Stimulated activated naive CD4-positive, alpha-beta T cell treated with Interleukin-2 at 50 U/mL for 16 hours (primary cell): ENCODE results near the gene ENOX1.

Experiments
- DNase-seq: peaks from one replicate; lab custom pipeline; 2025; lab: John Stamatoyannopoulos, UW

The ENOX1 gene

DNA sequence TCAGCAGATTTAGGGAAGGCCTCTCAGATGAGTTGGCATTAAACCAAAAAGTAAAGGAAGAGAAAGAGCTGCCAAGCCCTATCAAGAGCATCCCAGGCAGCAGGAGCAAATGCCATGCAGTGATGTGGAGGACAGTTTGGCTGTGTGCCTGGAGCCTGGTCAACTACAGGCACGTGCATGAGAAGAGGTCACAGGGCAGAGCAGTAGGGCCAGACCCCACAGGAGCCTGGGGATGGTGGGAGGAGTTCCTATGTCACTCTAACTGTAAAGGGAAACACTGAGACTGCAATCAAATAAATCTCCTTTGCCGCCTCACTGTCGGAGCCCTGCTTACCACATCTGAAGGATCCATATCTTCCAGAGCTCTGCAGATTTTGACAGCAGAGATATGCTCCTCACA, 240.5 kb downstream of the ENOX1 start:
- no peak for DNase-seq

DNA sequence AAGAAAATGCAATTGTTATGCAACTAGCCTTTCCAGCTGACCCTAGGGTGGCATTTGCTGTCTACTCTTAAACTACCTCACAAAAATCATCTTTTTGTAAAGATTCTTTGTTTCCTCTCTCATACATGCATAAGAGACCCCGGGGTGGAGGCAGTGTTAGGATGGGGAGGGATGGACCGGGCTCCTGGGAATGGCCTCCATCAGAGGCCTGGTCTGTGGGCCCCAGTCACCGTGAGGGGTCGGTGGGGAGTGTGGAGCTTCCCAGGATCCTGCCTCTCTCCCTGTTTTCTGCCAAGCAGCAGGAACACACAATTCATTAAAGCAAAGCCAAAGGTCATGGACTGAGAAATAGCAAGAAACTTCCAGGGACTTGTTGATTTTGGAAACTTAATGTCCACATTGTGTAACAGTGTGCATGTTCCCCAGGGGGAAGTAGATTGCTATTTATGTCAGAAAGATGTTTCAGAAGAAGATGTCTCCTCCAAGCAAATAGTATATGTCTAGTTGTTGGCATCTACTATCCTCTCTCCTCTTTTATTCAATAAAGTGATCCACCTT, 241.4 kb downstream of the ENOX1 start:
- DNase-seq, result no peak

DNA sequence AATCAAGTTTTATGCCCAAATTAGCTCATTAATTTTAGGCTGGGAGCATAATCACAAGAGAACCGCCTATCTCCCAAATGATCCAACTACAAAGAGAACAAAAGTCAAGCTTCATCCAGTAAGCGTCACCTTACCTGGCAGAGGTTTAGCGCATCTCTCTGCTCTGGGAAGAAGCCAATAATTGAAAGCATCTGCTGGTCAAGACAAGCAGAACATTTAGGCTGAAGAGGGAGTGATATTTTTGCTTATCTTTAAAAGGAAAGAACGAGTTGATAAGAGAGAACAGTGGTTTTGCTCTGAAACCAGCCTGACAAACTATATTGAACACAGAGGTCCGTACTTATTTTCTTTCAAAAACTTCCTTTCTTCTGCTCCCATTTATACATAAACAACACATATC, 242.1 kb downstream of the ENOX1 start:
- no peak for DNase-seq

DNA sequence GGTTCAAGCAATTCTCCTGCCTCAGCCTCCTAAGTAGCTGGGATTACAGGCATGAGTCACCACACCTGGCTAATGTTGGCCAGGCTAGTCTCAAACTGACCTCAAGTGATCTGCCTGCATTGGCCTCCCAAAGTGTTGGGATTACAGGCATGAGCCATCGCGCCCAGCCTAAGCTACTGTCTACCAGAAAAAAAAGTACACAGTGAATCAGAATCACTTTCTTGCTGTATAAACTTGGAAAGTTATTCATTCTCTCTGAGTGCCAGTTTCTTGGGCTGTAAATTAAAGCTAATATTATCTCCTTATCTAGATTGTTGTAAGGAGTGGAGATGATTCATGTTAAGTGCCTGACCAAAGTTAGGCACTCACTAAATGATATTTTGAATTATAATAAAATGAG, 242.8 kb downstream of the ENOX1 start:
- DNase-seq, result no peak

DNA sequence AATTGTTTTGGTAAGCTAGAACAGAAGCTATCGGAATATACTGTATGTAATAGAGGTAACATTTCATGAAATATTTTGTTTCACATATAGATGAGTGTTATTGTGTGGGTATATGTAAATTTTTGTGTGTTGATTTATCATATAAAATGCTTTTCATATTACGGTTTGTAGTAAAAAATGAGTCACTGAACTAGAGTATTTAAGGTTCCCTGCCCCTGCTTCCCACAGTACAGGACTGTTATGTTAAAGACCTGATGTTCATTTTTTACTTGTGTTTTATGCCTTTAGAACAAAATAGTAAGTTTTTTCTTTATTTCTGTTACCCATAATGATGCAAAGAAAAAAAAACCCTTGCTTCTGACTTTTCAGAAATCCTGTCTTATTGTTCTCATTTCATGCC, 243.4 kb downstream of the ENOX1 start:
- DNase-seq, result no peak

DNA sequence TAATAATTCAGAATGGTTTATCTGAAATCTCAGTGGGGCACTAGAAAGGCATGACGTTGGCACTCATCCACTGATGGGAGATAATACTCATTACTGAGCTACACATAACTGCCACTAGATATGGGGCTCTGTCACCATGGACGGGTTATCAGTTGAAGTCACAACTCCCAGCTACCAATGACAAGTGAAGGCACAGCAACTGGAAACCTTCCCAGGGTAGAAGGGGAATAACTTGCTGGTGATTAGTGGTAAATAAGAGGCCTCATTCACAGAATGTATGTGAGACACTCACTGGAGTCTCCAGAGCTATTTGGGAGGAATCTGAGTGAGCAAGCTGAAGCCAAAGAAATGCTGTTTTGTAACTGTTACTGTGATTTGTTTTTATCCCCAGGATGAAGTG, 249.6 kb downstream of the ENOX1 start:
- no peak for DNase-seq

DNA sequence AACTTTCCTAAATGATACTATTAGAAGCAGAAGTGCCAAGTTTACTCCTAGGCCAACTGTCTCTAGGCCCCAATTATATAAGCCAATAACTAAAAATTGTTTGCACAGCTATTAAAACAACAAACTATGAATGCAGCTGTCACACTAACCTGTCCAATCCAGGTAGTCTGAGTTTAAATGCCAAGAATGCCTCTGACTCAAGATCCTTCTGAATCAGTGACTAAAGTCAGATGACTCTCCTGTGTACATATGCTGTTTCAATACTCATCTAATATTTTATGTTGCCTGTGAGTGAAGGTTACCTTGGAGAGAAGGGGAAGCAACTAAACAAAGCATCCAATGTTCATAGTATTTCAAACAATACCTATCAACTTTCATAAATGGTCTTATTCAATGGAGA, 257.0 kb downstream of the ENOX1 start:
- no peak for DNase-seq

DNA sequence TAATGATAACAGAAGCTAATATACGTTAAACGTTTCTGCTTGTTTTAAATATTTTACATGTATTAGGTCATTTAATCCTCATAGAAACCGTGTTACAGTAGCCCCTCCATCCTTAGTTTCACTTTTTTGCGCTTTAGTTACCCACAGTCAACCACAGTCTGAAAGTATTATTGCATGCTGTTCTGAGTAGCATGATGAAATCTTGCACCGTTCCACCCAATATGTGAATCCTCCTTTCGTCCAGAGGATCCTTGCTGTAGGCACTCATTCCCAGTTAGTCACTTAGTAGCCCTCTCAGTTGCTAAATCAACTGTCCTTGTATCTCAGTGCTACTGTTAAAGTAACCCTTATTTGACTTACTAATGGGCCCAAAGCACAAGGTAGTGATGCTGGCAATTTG, 257.8 kb downstream of the ENOX1 start:
- no peak for DNase-seq

DNA sequence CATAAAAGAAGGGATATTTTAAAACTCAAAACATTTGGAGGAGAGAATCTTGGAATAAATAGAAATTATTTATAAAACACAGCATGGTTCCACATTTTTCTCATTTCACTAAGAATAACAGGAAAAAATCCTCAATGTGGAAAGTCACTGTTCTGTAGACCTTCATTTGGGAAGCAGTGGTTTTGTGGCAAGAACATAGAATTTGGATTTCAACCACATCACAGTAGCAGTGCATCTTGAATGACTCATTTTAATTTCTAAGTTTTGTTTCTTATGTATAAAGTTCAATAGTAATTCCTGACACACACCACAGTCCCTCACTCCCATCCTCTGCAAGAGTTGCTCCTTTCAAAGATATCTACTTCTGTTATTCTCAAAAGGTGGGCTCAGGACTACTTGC, 264.0 kb downstream of the ENOX1 start:
- no peak for DNase-seq

DNA sequence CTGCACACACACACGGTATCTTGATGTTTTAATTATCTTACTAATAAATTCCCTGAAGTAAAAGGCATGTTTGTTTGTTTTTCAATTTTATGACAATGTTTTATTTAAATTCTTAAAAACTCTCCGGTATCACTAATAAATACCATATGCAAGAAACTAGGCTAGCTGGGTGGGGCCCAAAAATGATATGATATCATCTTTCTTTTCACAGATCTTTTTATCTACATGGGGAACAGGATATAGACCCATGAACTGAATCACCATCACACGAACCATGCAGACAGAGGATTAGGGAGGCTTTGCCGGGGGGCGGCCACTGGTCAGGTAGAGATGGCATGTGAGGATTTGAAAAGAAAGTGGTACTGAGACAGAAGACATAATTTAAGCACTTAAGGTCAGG, 266.4 kb downstream of the ENOX1 start:
- DNase-seq, result no peak

DNA sequence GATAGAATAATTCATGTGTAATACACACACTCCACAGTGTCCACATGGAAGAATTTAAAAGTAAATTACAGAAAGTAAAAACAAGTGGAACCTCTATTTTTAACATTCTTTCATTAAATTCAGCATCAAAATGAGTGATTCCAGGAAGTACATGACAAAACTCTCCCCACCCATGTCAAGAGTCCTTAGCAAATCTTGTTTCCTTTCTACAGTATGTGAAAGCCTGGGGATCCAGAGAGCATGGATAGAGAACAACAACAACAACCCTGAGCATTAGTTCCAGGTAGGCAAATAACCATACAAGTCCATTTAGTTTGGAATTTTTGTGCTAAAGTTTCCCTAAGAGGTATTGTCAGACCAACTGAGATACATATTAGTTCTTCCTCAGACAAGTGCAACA, 267.9 kb downstream of the ENOX1 start:
- no peak for DNase-seq

DNA sequence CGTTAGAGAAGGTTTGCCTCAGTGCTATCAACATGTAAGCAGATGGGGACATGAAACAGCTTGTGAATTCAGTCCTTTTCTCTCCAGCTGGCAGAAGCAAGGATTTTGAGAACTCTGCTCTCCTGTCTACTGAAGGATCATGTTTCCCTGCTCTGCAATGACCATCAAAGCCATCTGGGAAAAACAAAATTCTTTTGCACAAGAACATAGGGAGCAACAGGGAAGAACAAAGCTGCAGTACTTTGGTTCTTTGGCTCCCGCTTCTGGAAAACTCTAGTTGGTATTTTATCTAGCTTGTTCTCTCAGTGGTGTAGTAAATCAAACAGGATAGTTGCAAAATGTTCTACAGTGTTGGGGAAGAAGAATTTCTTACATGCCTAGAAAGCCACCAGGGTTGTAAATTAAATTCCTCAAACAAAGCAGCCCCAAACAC, 270.4 kb downstream of the ENOX1 start:
- no peak for DNase-seq

DNA sequence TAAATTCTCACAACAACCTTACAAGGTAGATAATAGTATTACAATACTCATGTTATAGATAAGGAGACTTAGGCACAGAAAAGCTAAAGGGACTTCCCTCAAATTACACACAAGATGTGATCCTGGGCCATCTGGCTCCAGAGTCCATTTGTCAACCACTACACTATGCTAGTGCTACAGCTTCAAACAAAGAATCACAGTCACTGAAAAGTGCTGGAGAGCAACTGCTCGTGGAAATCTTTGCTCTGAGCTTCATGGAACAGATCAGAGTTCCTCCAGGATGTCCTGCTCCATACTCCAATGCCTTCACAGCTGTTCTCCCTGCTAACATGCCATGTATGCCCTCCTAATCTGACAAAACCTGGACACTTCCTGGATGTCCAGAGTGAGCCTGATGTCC, 271.2 kb downstream of the ENOX1 start:
- no peak for DNase-seq

DNA sequence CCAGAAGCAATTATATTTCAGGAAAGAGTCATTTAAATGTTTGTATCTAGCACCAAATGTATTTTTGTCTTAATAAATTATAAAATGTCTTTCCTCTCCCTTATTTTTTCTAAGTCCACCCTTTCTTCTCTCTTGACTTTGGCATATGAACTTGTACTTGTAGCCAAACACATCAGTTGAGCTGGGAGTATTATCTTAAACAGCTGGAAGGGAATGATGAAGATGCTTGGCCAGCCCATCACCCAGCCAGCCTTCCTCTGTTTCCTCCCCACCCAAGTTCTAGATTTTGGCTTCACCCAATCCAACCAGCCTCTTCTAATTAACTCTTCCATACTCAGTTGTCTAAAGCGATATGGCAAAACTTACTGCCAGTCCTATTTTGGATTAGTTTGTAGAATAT, 272.5 kb downstream of the ENOX1 start:
- DNase-seq, result no peak

DNA sequence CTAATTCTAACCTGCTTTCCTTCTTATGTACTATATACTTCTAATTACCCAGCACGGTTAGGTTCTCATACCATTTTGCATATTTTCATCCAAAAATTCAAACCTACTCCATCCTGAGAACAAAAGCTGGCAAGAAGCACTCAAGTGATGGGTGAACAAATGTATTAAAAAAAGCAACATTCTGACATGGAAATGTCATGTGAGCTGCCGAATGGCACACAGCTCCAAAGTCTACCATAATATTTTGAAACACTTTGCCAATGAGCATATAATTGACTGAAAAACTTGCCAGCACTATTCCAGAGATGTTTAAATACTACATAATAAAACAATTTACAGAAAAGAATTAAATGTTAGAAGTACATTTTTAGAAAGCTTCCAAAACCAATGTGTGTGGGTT, 274.6 kb downstream of the ENOX1 start:
- no peak for DNase-seq

DNA sequence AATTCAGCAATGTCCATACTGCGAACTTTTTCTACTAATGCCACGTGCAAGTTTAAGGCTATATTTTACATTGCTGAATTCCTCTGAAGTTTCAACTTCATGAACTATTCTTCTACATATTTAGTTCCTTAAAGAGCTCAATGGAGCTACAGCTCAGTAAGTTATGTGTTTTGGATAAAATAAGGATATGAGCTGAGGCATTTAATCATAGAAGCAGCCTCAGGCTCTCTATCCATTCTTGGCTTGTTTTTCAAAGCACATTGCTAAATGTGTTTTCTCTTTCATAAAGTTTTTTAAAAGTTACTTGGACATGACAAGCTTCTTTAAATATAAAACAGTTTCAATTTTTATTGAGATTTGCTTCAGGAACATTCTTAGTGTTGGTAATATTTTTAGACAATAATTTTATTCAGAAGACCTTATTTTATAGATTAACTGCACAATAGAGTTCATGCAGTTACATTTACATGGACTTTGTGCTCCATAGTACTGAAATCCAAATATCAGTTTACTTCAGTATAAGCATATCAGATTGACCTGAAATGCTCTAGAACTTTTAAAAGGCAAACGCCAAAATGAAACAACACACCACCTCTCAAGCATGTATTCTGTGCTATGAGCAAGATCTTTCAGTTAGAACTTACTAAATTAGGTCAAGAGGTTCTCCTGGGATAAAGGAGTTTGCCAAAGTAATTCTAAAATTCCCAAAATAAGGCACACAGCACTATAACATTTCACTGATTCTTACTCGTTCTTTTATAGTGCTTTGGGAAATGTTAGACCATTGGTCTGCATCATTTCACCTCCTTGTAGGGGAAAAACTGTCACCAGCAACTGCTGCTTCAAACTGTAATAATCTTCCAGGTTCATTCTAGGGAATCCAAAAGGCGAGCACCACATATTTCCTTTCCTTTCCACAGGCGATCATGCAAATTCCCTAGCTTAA, 275.5 kb downstream of the ENOX1 start:
- DNase-seq, result no peak

DNA sequence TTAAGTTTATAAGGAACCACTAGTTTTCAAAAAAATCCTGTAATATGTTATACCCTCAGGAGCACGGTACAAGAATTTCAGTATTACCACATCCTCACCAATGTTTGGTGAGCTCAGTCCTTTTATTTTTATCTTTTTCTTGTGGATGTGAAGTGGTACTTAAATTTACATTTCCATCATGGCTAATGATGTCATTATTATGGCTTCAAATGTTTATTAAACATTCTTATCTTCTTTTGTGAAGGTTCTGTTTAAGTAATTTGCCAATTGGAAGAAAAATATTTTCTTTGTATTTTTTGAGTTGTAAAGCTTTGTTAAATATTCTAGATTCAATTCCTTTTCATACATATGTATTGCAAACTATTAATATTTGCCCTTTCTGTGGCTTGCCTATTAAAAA, 291.0 kb downstream of the ENOX1 start:
- DNase-seq, result no peak

DNA sequence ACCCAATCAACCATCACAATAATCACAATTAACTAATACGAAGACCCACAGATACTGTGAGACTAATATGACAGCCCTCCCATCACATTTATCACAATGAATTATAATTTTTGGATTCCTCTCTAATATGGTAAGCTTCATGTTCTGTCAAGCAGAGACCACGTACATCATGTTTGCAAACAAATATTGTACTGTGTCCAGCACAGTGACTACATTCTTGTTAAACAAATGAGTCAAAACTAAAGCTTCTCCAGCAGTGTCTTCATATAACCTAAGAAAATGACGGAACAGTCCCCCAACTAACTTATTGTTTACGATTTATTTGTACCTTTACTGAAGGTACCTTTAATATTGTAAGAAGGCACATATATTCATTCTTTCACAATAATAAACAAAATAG, 292.6 kb downstream of the ENOX1 start:
- DNase-seq, result no peak

DNA sequence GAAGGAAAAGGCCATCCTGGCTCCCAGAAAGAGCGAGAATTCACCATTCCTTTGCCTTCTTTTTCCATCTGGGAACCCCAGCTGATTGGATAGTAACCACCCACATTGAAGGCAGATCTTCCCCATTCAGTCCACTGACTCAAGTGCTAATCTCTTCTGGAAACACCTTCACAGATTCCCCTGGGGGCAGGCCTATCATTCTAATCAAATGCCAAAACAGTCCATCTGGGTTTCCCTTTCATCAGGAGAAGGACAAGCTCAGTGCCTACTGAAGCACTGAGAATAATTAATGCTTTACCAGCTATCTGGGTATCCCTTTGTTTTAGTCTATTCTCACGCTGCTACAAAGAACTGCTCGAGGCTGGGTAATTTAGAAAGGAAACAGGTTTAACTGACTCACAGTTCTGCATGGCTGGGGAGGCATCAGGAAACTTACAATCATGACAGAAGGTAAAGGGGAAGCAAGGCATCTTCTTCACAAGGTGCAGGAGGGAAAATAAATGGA, 293.2 kb downstream of the ENOX1 start:
- no peak for DNase-seq

DNA sequence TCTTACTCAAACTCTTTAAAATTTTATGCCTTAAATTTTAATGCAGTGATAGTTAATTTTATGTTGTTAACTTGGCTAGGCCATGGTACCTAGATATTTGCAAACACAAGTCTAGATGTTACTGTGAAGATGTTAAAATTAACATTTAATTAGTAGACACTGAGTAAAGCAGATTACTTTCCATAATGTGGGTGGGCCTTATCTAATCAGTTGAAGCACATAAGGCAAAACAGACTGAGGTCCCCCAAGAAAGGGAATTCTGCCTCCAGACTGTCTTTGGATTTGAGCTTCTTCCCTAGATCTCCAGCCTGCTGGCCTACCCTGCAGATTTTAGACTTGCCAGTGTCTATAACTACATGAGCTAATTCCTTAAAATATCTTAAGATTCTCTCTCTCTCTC, 294.0 kb downstream of the ENOX1 start:
- no peak for DNase-seq

DNA sequence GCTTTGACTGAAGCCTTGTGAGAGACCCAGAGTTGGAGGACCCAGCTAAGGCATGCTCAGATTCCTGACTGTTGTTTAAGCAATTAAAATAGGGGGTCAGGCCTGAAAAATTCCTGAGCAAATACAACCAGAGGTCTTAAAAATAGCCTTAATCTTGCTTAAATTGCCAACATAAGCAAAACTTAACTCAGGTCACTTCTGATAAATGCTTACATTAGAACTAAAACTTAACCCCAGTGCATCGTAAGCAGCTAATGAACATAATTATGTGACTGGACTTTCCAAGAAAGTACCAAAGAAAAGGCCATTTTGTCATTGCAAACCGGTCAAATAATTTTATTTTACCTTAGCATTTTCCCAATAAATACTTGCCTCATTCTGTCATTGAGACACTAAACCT, 294.5 kb downstream of the ENOX1 start:
- no peak for DNase-seq

DNA sequence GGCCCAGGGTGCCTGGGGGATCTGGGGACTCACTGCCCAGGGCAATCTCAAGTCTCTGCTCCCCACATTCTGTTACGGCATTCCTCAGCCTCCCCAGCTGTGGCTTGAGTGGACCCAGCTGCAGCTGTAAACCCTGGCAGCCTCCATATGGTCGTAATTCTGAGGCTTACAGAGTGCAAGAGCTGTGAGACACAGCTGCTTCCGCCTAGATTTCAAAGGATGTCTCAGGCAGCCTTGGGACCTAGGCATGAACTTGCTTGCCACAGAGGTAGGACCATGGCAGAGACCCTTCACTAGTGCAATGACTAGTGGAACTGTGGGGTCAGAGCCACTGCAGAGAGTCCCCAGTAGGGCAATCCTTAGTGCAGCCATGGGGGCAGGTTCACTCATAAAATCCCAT, 297.5 kb downstream of the ENOX1 start:
- DNase-seq, result no peak

DNA sequence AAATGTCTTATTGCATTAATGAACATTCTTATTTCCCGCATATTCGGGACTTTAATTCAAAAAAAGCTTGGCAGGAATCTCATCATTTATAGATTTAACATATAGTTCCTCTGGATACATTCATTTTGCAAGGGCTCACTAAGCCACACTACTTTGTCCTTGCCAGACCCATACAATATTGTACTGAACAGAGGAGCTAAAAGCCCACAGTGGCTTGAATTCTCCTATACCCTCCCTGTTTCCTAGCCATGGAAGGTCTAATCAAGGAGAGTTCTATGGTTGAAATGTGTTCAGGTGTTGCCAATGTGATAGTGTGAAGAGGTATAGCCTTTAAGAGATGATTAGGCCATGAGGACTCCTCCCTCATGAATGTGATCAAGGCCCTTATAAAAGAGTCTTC, 298.9 kb downstream of the ENOX1 start:
- no peak for DNase-seq

DNA sequence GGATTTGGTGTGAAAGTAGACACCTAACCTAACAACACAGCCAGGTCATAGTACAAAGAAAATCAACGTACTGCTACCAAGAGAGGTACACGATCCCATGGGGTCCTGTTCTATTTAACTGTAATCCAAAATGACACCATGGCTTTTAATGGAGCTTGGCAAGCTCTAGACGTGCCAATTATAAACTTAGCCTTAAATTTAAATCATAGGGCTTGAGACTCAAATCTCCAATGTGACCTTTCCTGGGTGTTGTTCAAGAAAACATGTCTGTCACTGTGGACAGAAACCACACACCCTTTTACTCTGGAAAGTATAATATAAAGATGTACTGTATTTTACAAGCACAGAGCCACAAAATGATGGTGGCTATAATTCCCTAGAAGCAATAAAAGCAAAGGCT, 299.3 kb downstream of the ENOX1 start:
- DNase-seq, result no peak
